ENCODE results near the gene CACNA1H. TPM values are rescaled to one million over a fixed set of nuclear protein-coding genes. Genes with fewer than 3 reads are reported as not detected.
"Not testable (repeated sequence)": the region's sequence is repeated elsewhere in the genome, so short reads cannot be mapped to it uniquely, and the experiment has no call there.

Gene CACNA1H
- total and polyA plus RNA-seq, 7 experiments from 2014 or later, result 0.31 to 8.8 (median 2.2) TPM

- H3K36me3 ChIP-seq (ENCODE audit: control insufficient read depth in 2 of 3, insufficient read depth in 3 of 3, low read length in 3 of 3), result no peaks in the 10 kb centered on the region
- no peaks in the 10 kb centered on the region for H3K9me3 ChIP-seq (ENCODE audit: control insufficient read depth in 2 of 3, low read length in 3 of 3)
- no peak overlapping the region for H3K27ac Mint-ChIP-seq
- no peak overlapping the region for H3K4me3 Mint-ChIP-seq
- intact Hi-C loops (cut with micrococcal nuclease), result loop anchor here in 1 of 2 donors (5.0 kb wide), 1 partner anchor 483 kb away; no protein-coding TSS in a partner anchor
- H3K9me3 Mint-ChIP-seq, result peaks cover 0 to 3% (median 0%) of the 10 kb centered on the region in 11 donors
- no peaks in the 10 kb centered on the region for H3K4me1 ChIP-seq (ENCODE audit: control insufficient read depth in 2 of 2, insufficient read depth in 2 of 2, low read length in 2 of 2)
- H3K36me3 Mint-ChIP-seq, result no peaks in the 10 kb centered on the region
- H3K27me3 ChIP-seq (ENCODE audit: control insufficient read depth in 2 of 2, insufficient read depth in 2 of 2, low read length in 2 of 2), result no peaks in the 10 kb centered on the region
- no peak for ATAC-seq
- peaks cover 0 to 10% (median 0%) of the 10 kb centered on the region in 5 donors for H3K27me3 Mint-ChIP-seq
- no peak for DNase-seq
- no peaks in the 10 kb centered on the region for H3K4me1 Mint-ChIP-seq
- ChIA-PET CTCF (no interaction called here), POLR2A (no interaction called here)
- no peak overlapping the region for H3K4me3 ChIP-seq (ENCODE audit: low read length)
- no peak overlapping the region for H3K27ac ChIP-seq (ENCODE audit: low read depth, low read length)
Observed at GRCh38 chr16:1184980-1185379, 32.1 kb downstream of the CACNA1H start.

DNA sequence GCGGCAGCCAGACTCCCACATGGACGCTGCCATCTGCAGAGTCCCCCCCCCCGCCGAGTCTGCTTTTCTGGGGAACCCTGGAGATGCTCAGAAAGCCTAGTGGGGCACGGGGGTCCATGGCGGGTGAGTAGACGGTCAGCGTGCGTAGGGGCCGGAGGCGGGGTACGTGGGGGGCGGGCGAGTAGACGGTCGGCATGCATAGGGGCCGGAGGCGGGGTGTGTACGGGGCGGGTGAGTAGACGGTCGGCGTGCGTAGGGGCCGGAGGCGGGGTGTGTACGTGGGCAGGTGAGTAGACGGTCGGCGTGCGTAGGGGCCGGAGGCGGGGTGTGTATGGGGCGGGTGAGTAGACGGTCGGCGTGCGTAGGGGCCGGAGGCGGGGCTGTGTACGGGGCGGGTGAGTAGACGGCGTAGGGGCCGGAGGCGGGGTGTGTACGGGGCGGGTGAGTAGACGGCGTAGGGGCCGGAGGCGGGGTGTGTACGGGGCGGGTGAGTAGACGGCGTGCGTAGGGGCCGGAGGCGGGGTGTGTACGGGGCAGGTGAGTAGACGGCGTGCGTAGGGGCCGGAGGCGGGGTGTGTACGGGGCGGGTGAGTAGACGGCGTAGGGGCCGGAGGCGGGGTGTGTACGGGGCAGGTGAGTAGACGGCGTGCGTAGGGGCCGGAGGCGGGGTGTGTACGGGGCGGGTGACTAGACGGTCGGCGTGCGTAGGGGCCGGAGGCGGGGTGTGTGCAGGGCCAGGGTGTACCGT lies 32.7 kb downstream of the CACNA1H start:
- H3K27ac Mint-ChIP-seq; H3K9me3 Mint-ChIP-seq; H3K27me3 ChIP-seq (ENCODE audit: control insufficient read depth in 2 of 2, insufficient read depth in 2 of 2, low read length in 2 of 2); H3K9me3 ChIP-seq (ENCODE audit: control insufficient read depth in 2 of 3, low read length in 3 of 3); H3K4me3 Mint-ChIP-seq; H3K4me1 ChIP-seq (ENCODE audit: control insufficient read depth in 2 of 2, insufficient read depth in 2 of 2, low read length in 2 of 2); H3K4me1 Mint-ChIP-seq; H3K4me3 ChIP-seq (ENCODE audit: low read length); ATAC-seq; H3K36me3 ChIP-seq (ENCODE audit: control insufficient read depth in 2 of 3, insufficient read depth in 3 of 3, low read length in 3 of 3); H3K36me3 Mint-ChIP-seq; DNase-seq; CTCF ChIA-PET; H3K27me3 Mint-ChIP-seq; H3K27ac ChIP-seq (ENCODE audit: low read depth, low read length); POLR2A ChIA-PET: not testable (repeated sequence)
- intact Hi-C loops (cut with micrococcal nuclease), result loop anchor here in 1 of 2 donors (5.0 kb wide), 1 partner anchor 483 kb away; no protein-coding TSS in a partner anchor

- CTCF ChIA-PET, result no interaction called here
- DNase-seq (peak in 8 of 9 donors; percentile 28 to 62 (median 50)), ATAC-seq (peak; percentile 49)
- Mint-ChIP-seq H3K36me3 (no peaks in the 10 kb centered on the region), H3K27me3 (peaks cover 0 to 10% (median 0%) of the 10 kb centered on the region in 5 donors), H3K9me3 (peaks cover 0 to 3% (median 0%) of the 10 kb centered on the region in 11 donors), H3K27ac (no peak overlapping the region), H3K4me3 (no peak overlapping the region), H3K4me1 (no peaks in the 10 kb centered on the region)
- H3K36me3 ChIP-seq (ENCODE audit: control insufficient read depth in 2 of 3, insufficient read depth in 3 of 3, low read length in 3 of 3), result no peaks in the 10 kb centered on the region
- no peak overlapping the region for H3K27ac ChIP-seq (ENCODE audit: low read depth, low read length)
- H3K9me3 ChIP-seq (ENCODE audit: control insufficient read depth in 2 of 3, low read length in 3 of 3), result no peaks in the 10 kb centered on the region
- POLR2A ChIA-PET, result no interaction called here
- no peak overlapping the region for H3K4me3 ChIP-seq (ENCODE audit: low read length)
- intact Hi-C loops (cut with micrococcal nuclease), result loop anchor here in 1 of 2 donors (5.0 kb wide), 1 partner anchor 486 kb away; no protein-coding TSS in a partner anchor
- no peaks in the 10 kb centered on the region for H3K27me3 ChIP-seq (ENCODE audit: control insufficient read depth in 2 of 2, insufficient read depth in 2 of 2, low read length in 2 of 2)
- no peaks in the 10 kb centered on the region for H3K4me1 ChIP-seq (ENCODE audit: control insufficient read depth in 2 of 2, insufficient read depth in 2 of 2, low read length in 2 of 2)
Observed at GRCh38 chr16:1188432-1189189, 35.7 kb downstream of the CACNA1H start.

- Histone ChIP-seq H3K27me3 (ENCODE audit: control insufficient read depth in 2 of 2, insufficient read depth in 2 of 2, low read length in 2 of 2) (no peaks in the 10 kb centered on the region), H3K9me3 (ENCODE audit: control insufficient read depth in 2 of 3, low read length in 3 of 3) (no peaks in the 10 kb centered on the region), H3K4me1 (ENCODE audit: control insufficient read depth in 2 of 2, insufficient read depth in 2 of 2, low read length in 2 of 2) (no peaks in the 10 kb centered on the region), H3K36me3 (ENCODE audit: control insufficient read depth in 2 of 3, insufficient read depth in 3 of 3, low read length in 3 of 3) (no peaks in the 10 kb centered on the region), H3K27ac (ENCODE audit: low read depth, low read length) (no peak overlapping the region), H3K4me3 (ENCODE audit: low read length) (no peak overlapping the region)
- intact Hi-C loops (cut with micrococcal nuclease), result loop anchor here in 1 of 2 donors (5.0 kb wide), 1 partner anchor 487 kb away; no protein-coding TSS in a partner anchor
- no peak overlapping the region for H3K27ac Mint-ChIP-seq
- no peaks in the 10 kb centered on the region for H3K4me1 Mint-ChIP-seq
- DNase-seq (no peak), ATAC-seq (no peak)
- no peak overlapping the region for H3K4me3 Mint-ChIP-seq
- ChIA-PET POLR2A (no interaction called here), CTCF (no interaction called here)
- H3K36me3 Mint-ChIP-seq, result no peaks in the 10 kb centered on the region
- peaks cover 0 to 3% (median 0%) of the 10 kb centered on the region in 11 donors for H3K9me3 Mint-ChIP-seq
- H3K27me3 Mint-ChIP-seq, result peaks cover 0 to 10% (median 0%) of the 10 kb centered on the region in 5 donors
Observed at GRCh38 chr16:1189455-1189854, 36.5 kb downstream of the CACNA1H start.

GRCh38 chr16:1190789-1191188 lies 37.9 kb downstream of the CACNA1H start:
- H3K36me3 ChIP-seq (ENCODE audit: control insufficient read depth in 2 of 3, insufficient read depth in 3 of 3, low read length in 3 of 3); H3K4me3 ChIP-seq (ENCODE audit: low read length); H3K27ac ChIP-seq (ENCODE audit: low read depth, low read length); H3K4me1 Mint-ChIP-seq; intact Hi-C loops (cut with micrococcal nuclease); H3K9me3 ChIP-seq (ENCODE audit: control insufficient read depth in 2 of 3, low read length in 3 of 3); H3K27me3 ChIP-seq (ENCODE audit: control insufficient read depth in 2 of 2, insufficient read depth in 2 of 2, low read length in 2 of 2); POLR2A ChIA-PET; ATAC-seq; H3K4me3 Mint-ChIP-seq; H3K9me3 Mint-ChIP-seq; DNase-seq; H3K27ac Mint-ChIP-seq; H3K27me3 Mint-ChIP-seq; CTCF ChIA-PET; H3K4me1 ChIP-seq (ENCODE audit: control insufficient read depth in 2 of 2, insufficient read depth in 2 of 2, low read length in 2 of 2); H3K36me3 Mint-ChIP-seq: not testable (repeated sequence)

- H3K27ac ChIP-seq (ENCODE audit: low read depth, low read length), result no peak overlapping the region
- H3K4me1 Mint-ChIP-seq, result peaks cover 0 to 3% (median 0%) of the 10 kb centered on the region in 7 donors
- H3K36me3 ChIP-seq (ENCODE audit: control insufficient read depth in 2 of 3, insufficient read depth in 3 of 3, low read length in 3 of 3), result no peaks in the 10 kb centered on the region
- ChIA-PET POLR2A (no interaction called here), CTCF (no interaction called here)
- intact Hi-C loops (cut with micrococcal nuclease), result no loop called here
- DNase-seq (no peak), ATAC-seq (no peak)
- H3K27me3 Mint-ChIP-seq, result peaks cover 0 to 9% (median 0%) of the 10 kb centered on the region in 5 donors
- no peak overlapping the region for H3K4me3 Mint-ChIP-seq
- no peak overlapping the region for H3K27ac Mint-ChIP-seq
- H3K36me3 Mint-ChIP-seq, result no peaks in the 10 kb centered on the region
- H3K27me3 ChIP-seq (ENCODE audit: control insufficient read depth in 2 of 2, insufficient read depth in 2 of 2, low read length in 2 of 2), result no peaks in the 10 kb centered on the region
- no peak overlapping the region for H3K4me3 ChIP-seq (ENCODE audit: low read length)
- no peaks in the 10 kb centered on the region for H3K9me3 ChIP-seq (ENCODE audit: control insufficient read depth in 2 of 3, low read length in 3 of 3)
- no peaks in the 10 kb centered on the region for H3K4me1 ChIP-seq (ENCODE audit: control insufficient read depth in 2 of 2, insufficient read depth in 2 of 2, low read length in 2 of 2)
- peaks cover 0 to 3% (median 0%) of the 10 kb centered on the region in 11 donors for H3K9me3 Mint-ChIP-seq
Observed at GRCh38 chr16:1192384-1193073, 39.6 kb downstream of the CACNA1H start.

Data from naive thymus-derived CD4-positive, alpha-beta T cell (primary cell).